Fibroblast of lung (primary cell): ENCODE results near the gene STK32C.
"Not testable (repeated sequence)": the region's sequence is repeated elsewhere in the genome, so short reads cannot be mapped to it uniquely, and the experiment has no call there.

Experiments used
- CTCF ChIP-seq, 2 donors: IDR thresholded peaks in 1 of 2; conservative IDR thresholded peaks in 1 of 2; 1 replicate in 1 of 2; 2 replicates in 1 of 2; pipeline ENCODE4 v1.5.1; 2011 to 2012; ENCODE audit warnings: low read length in 2 of 2, control low read depth in 1 of 2, inconsistent platforms in 1 of 2, low read depth in 1 of 2, mild to moderate bottlenecking in 1 of 2
- EZH2 ChIP-seq: IDR thresholded peaks from 2 replicates; pipeline ENCODE4 v1.5.1; 2012; ENCODE audit warnings: low read length, control low read depth, mild to moderate bottlenecking; ENCODE audit errors: missing control alignments

- not testable (repeated sequence) for TF ChIP-seq CTCF (conservative IDR thresholded peaks at IDR 0.05 in 1 of 2, IDR thresholded peaks at IDR 0.05 in 1 of 2; ENCODE audit: low read depth in 1 of 2, low read length in 2 of 2); EZH2
Measured at GRCh38 chr10:132216441-132216840, 91.3 kb downstream of the STK32C start.
